ENCODE data around the gene CYP3A5. TPM values are rescaled to one million over a fixed set of nuclear protein-coding genes. Genes with fewer than 3 reads are reported as not detected.

CYP3A5 gene
- total and polyA plus RNA-seq, 2 of the 8 experiments (the other 6 are each of a cell fraction or from before 2014, with no cell fraction given): 0.06 TPM; not detected in 1

GRCh38 chr7:99638731-99639130 lies 41.1 kb downstream of the CYP3A5 start (continued):
- TF ChIP-seq CHD7 (IDR thresholded peaks at IDR 0.05; ENCODE audit: insufficient replicate concordance, low read length): no peak
- TF ChIP-seq POLR2AphosphoS5 (IDR thresholded peaks at IDR 0.05; ENCODE audit: low read depth, low read length): no peak
- no peak for TF ChIP-seq FOSL1 (IDR thresholded peaks at IDR 0.05; ENCODE audit: insufficient read depth, low read depth, low read length)

All from H1 (cell line).